GM12878 (cell line): ENCODE results near the gene STARD10. TPM values are rescaled to one million over a fixed set of nuclear protein-coding genes. Genes with fewer than 3 reads are reported as not detected.

Source experiments
- ATAC-seq: fragments of 200-7000 bp; cut with Tn5 transposase; 3 replicates; pipeline ENCODE4 v1.9.1; 2020; ENCODE audit warnings: mild to moderate bottlenecking, moderate library complexity
- BruUV-seq: library from RNA; stranded (reverse); fragments of 400-500 nt; replicated peaks from 2 replicates; lab custom pipeline; 2021; lab: Mats Ljungman, UMichigan
- CTCF ChIA-PET: fragments of 300-600 bp; sonication (Branson Sonifier 250); formaldehyde crosslinking; extraction: SDS; loops from one replicate; lab custom pipeline; 2021; ENCODE audit warnings: inconsistent platforms; lab: Yijun Ruan, JAX
- POLR2A ChIA-PET: fragments of 350-600 bp; formaldehyde crosslinking; extraction: SDS; loops from one replicate; lab custom pipeline; 2021; ENCODE audit warnings: inconsistent platforms; lab: Charles Lee
- RAD21 ChIA-PET: fragments of 300-600 bp; sonication (Branson Sonifier 250); formaldehyde crosslinking; loops from one replicate; lab custom pipeline; 2023; ENCODE audit warnings: antibody characterized with exemption; ENCODE audit not compliant: unreplicated experiment; lab: Charles Lee
- SMC1A ChIA-PET: fragments of 300-600 bp; sonication (Branson Sonifier 250); formaldehyde crosslinking; loops from one replicate; lab custom pipeline; 2023; ENCODE audit not compliant: unreplicated experiment, uncharacterized antibody; lab: Charles Lee
- DNase-seq: peaks from one replicate; pipeline ENCODE4 v3.0.0-alpha.2; 2011; ENCODE audit warnings: low read depth, low spot score
- FAIRE-seq: peaks from 3 replicates; lab custom pipeline; 2011; peaks lifted over from hg19 to GRCh38; lab: Jason Lieb, UNC
- H2AFZ ChIP-seq: 2 replicates; pipeline ENCODE4 v1.6.0; 2011; ENCODE audit warnings: low read depth, low read length, control low read depth; ENCODE audit not compliant: control insufficient read depth
- H3K27ac ChIP-seq: 2 replicates; pipeline ENCODE4 v1.5.1; 2011; ENCODE audit warnings: control low read depth; ENCODE audit not compliant: control insufficient read depth, insufficient read depth
- H3K27me3 ChIP-seq, 2 experiments: replicated peaks in 1 of 2; 2 replicates each; pipeline versions ENCODE4 v1.6.0 to v1.6.1; 2011; ENCODE audit warnings: low read length in 1 of 2; ENCODE audit not compliant: control insufficient read depth in 2 of 2, insufficient read depth in 2 of 2
- H3K36me3 ChIP-seq, 2 experiments: 2 replicates each; pipeline ENCODE4 v1.5.1; 2011; ENCODE audit warnings: low read length in 1 of 2; ENCODE audit not compliant: control insufficient read depth in 2 of 2, insufficient read depth in 2 of 2
- H3K4me1 ChIP-seq: 2 replicates; pipeline ENCODE4 v1.6.1; 2011; ENCODE audit warnings: mild to moderate bottlenecking, low read length, moderate library complexity, mixed read lengths; ENCODE audit not compliant: control insufficient read depth, insufficient read depth
- H3K4me2 ChIP-seq: 2 replicates; pipeline ENCODE4 v1.6.0; 2011; ENCODE audit warnings: control low read depth; ENCODE audit not compliant: control insufficient read depth, insufficient read depth
- H3K4me3 ChIP-seq: fragments of 200-600 bp; sonication (generic); 2 replicates; pipeline ENCODE4 v1.5.1; 2016
- H3K79me2 ChIP-seq: 2 replicates; pipeline ENCODE4 v1.6.0; 2011; ENCODE audit warnings: low read length; ENCODE audit not compliant: control insufficient read depth, insufficient read depth
- H3K9ac ChIP-seq: 2 replicates; pipeline ENCODE4 v1.8.0; 2011; ENCODE audit warnings: low read length, control low read depth, mixed read lengths; ENCODE audit not compliant: control insufficient read depth, insufficient read depth
- H3K9me3 ChIP-seq: replicated peaks from 3 replicates; pipeline ENCODE4 v1.5.1; 2011; ENCODE audit warnings: mild to moderate bottlenecking, low read length; ENCODE audit not compliant: control insufficient read depth, insufficient read depth
- H4K20me1 ChIP-seq: 2 replicates; pipeline ENCODE4 v1.6.0; 2011; ENCODE audit not compliant: control insufficient read depth, insufficient read depth
- BACH1 ChIP-seq: fragments of 450-650 bp; IDR thresholded peaks from 2 replicates; pipeline ENCODE4 v1.6.1; 2017; ENCODE audit warnings: mild to moderate bottlenecking, borderline replicate concordance
- PML ChIP-seq: IDR thresholded peaks from 2 replicates; pipeline ENCODE4 v1.6.1; 2012; ENCODE audit warnings: low read length, inconsistent platforms
- TCF3 ChIP-seq: IDR thresholded peaks from 2 replicates; pipeline ENCODE4 v1.6.1; 2012; ENCODE audit warnings: low read depth, mild to moderate bottlenecking, low read length, borderline replicate concordance; ENCODE audit not compliant: insufficient read depth
- ZZZ3 ChIP-seq: IDR thresholded peaks from 2 replicates; pipeline ENCODE4 v1.6.1; 2011; ENCODE audit warnings: low read depth; ENCODE audit not compliant: control insufficient read depth, insufficient read length
- WGBS: methylation state at CpG from one replicate; pipeline ENCODE4 v1.1.6; 2016; ENCODE audit warnings: low lambda C conversion rate; ENCODE audit not compliant: insufficient replicate concordance, insufficient coverage; ENCODE audit errors: missing lambda C conversion rate; 5-methylcytosine and 5-hydroxymethylcytosine counted together
- in situ Hi-C: fragments of 300-500 bp; cut with MboI; formaldehyde crosslinking; loops from 9 replicates; pipeline ENCODE4 v1.14.3; 2018; ENCODE audit warnings: mixed read lengths
- intact Hi-C: fragments of 100-400 bp; cut with micrococcal nuclease; formaldehyde crosslinking; loops from one replicate; pipeline ENCODE4 v1.14.2; 2022; ENCODE audit not compliant: unreplicated experiment
- polyA plus RNA-seq, 11 experiments: library from polyadenylated mRNA; depleted of rRNA in 4 of 11; unstranded in 6 of 11; stranded (reverse) in 5 of 11; fragments of >200 nt; fragmentation: Nextera tagmentation in 4 of 11; fragmentation: Illumina TruSeq in 1 of 11; extraction: Ambion mirVana in 4 of 11; extraction: Trizol in 1 of 11; gene quantifications; 1 replicate in 1 of 11; 2 replicates in 10 of 11; pipeline versions ENCODE4 v1.2.1 to v1.2.3, GENCODE V29; 2011 to 2016; ENCODE audit warnings: inconsistent platforms in 2 of 11, missing spikeins in 2 of 11, low read depth in 1 of 11
- total RNA-seq, 4 experiments: library from RNA; depleted of rRNA in 3 of 4; stranded (reverse); fragments of >200 nt in 3 of 4; fragmentation: Illumina TruSeq in 1 of 4; extraction: Trizol in 1 of 4; gene quantifications; 2 replicates each; pipeline versions ENCODE4 v1.2.1 to v1.2.3, GENCODE V29; 2013 to 2021
- TF ChIP-seq, protein P1 (sequence below): fragments of 450-650 bp; IDR thresholded peaks from 2 replicates; pipeline ENCODE4 v1.6.1; 2018; ENCODE audit warnings: mild to moderate bottlenecking, low read depth, moderate library complexity; ENCODE audit not compliant: partially characterized antibody
- TF ChIP-seq, protein P2 (sequence below): fragments of 150-350 bp; IDR thresholded peaks from 2 replicates; pipeline ENCODE4 v1.6.1; 2016; ENCODE audit warnings: low read depth, low read length

The STARD10 gene
- total and polyA plus RNA-seq, 10 of the 15 experiments (the other 5 are each of a cell fraction or from before 2014, with no cell fraction given): 0.15 to 43.2 (median 23.1) TPM

DNA sequence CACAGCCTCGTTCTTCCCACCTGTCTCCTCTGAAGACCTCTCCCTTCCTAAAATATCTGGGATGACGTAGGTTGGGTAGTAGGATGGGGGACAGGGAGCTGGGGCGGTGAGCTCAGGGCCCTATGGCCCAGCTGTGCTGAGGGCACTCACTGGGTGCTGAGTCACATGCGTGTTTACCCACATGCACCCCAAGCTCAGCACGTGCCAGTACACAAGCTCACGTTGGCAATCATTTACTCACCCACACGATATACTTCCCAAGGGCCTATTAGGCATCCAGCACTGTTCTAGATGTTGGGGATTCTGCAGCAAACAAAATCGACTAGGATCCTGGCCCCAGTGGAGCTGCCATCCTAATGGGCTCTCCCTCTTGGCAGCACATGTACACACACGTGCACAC lies 70.3 kb downstream of the STARD10 start:
- FAIRE-seq (no peak), ATAC-seq (no peak), DNase-seq (no peak)
- Histone ChIP-seq H3K4me3 (no peak overlapping the region), H3K36me3 (peaks cover 6 to 28% of the 10 kb centered on the region in 2 experiments), H3K4me2 (no peak overlapping the region), H3K4me1 (peaks cover 46% of the 10 kb centered on the region), H2AFZ (no peak overlapping the region), H3K27ac (no peak overlapping the region), H3K9me3 (no peaks in the 10 kb centered on the region), H3K9ac (no peak overlapping the region), H4K20me1 (peaks cover 6% of the 10 kb centered on the region; the same call in 1 of the 2 replicates), H3K79me2 (peaks cover 68% of the 10 kb centered on the region), H3K27me3 (no peaks in the 10 kb centered on the region)
- WGBS: 59% methylated on average over 9 of the region's 9 CpGs
- no peak for TF ChIP-seq BACH1
- TF ChIP-seq, protein P1, sequence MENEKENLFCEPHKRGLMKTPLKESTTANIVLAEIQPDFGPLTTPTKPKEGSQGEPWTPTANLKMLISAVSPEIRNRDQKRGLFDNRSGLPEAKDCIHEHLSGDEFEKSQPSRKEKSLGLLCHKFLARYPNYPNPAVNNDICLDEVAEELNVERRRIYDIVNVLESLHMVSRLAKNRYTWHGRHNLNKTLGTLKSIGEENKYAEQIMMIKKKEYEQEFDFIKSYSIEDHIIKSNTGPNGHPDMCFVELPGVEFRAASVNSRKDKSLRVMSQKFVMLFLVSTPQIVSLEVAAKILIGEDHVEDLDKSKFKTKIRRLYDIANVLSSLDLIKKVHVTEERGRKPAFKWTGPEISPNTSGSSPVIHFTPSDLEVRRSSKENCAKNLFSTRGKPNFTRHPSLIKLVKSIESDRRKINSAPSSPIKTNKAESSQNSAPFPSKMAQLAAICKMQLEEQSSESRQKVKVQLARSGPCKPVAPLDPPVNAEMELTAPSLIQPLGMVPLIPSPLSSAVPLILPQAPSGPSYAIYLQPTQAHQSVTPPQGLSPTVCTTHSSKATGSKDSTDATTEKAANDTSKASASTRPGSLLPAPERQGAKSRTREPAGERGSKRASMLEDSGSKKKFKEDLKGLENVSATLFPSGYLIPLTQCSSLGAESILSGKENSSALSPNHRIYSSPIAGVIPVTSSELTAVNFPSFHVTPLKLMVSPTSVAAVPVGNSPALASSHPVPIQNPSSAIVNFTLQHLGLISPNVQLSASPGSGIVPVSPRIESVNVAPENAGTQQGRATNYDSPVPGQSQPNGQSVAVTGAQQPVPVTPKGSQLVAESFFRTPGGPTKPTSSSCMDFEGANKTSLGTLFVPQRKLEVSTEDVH: no peak
- TF ChIP-seq PML: no peak
- TF ChIP-seq TCF3: no peak
- TF ChIP-seq ZZZ3: no peak
- TF ChIP-seq, protein P2, sequence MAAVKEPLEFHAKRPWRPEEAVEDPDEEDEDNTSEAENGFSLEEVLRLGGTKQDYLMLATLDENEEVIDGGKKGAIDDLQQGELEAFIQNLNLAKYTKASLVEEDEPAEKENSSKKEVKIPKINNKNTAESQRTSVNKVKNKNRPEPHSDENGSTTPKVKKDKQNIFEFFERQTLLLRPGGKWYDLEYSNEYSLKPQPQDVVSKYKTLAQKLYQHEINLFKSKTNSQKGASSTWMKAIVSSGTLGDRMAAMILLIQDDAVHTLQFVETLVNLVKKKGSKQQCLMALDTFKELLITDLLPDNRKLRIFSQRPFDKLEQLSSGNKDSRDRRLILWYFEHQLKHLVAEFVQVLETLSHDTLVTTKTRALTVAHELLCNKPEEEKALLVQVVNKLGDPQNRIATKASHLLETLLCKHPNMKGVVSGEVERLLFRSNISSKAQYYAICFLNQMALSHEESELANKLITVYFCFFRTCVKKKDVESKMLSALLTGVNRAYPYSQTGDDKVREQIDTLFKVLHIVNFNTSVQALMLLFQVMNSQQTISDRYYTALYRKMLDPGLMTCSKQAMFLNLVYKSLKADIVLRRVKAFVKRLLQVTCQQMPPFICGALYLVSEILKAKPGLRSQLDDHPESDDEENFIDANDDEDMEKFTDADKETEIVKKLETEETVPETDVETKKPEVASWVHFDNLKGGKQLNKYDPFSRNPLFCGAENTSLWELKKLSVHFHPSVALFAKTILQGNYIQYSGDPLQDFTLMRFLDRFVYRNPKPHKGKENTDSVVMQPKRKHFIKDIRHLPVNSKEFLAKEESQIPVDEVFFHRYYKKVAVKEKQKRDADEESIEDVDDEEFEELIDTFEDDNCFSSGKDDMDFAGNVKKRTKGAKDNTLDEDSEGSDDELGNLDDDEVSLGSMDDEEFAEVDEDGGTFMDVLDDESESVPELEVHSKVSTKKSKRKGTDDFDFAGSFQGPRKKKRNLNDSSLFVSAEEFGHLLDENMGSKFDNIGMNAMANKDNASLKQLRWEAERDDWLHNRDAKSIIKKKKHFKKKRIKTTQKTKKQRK: no peak
- POLR2A ChIA-PET: interaction anchor here (1.2 to 3.2 kb wide), 5 partner anchors 13 to 92 kb away, joined by 4 to 7 read pairs (median 6); no protein-coding TSS in a partner anchor
- SMC1A ChIA-PET: interaction anchor here (0.7 to 12.0 kb wide), 6 partner anchors 14 to 454 kb away, joined by 3 to 185 read pairs (median 5); partner anchors contain the start of gene STARD10
- intact Hi-C loops: no loop called here
- CTCF ChIA-PET: interaction anchor here (0.5 to 18.4 kb wide), 10 partner anchors 11 to 455 kb away, joined by 3 to 469 read pairs (median 10); partner anchors contain the start of genes ATG16L2 and STARD10
- no TSS peak for BruUV-seq
- in situ Hi-C loops: loop anchor here (10.0 kb wide), 2 partner anchors 71 to 451 kb away; partner anchors contain the start of gene STARD10
- RAD21 ChIA-PET: interaction anchor here (1.0 to 13.9 kb wide), 7 partner anchors 13 to 455 kb away, joined by 3 to 256 read pairs (median 6); partner anchors contain the start of gene STARD10
